ENCODE measurements around the gene DUSP16. TPM values are rescaled to one million over a fixed set of nuclear protein-coding genes. Genes with fewer than 3 reads are reported as not detected.
A peak's percentile ranks its signal among the peaks of the same experiment; 100 is the strongest.
"Not testable (repeated sequence)": the region's sequence is repeated elsewhere in the genome, so short reads cannot be mapped to it uniquely, and the experiment has no call there.

Gene DUSP16
- total RNA-seq, 4 donors from 2014 or later = 20.6 to 52.6 (median 45.7) TPM

DNA sequence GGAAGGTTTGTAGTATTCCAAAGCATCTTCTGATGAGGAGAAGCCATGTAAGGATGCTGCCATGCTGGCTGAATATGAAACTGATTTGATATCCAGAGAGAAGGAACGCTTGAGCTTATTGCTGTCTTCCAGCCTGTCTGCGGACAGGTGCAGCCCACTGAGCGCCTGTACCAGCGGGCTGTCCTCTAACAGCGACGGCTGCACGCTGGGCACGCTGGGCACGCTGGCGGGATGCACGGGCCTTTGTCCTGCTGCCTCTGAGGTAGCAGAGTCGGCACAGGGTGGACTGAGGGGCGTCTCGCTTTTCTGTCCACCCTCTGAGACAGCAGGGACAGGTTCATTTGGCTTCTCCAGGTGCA, 85.2 kb downstream of the DUSP16 start:
- DNase-seq = no peak
- H3K36me3 ChIP-seq = peaks cover 0 to 59% (median 0%) of the 10 kb centered on the region in 3 donors
- no peak overlapping the region for H3K4me3 ChIP-seq
- no peaks in the 10 kb centered on the region for H3K27me3 ChIP-seq
- H3K9me3 ChIP-seq = no peaks in the 10 kb centered on the region
- H3K4me1 ChIP-seq = no peaks in the 10 kb centered on the region
- TF ChIP-seq POLR2A (IDR thresholded peaks at IDR 0.05) = no peak
- TF ChIP-seq, protein P1, sequence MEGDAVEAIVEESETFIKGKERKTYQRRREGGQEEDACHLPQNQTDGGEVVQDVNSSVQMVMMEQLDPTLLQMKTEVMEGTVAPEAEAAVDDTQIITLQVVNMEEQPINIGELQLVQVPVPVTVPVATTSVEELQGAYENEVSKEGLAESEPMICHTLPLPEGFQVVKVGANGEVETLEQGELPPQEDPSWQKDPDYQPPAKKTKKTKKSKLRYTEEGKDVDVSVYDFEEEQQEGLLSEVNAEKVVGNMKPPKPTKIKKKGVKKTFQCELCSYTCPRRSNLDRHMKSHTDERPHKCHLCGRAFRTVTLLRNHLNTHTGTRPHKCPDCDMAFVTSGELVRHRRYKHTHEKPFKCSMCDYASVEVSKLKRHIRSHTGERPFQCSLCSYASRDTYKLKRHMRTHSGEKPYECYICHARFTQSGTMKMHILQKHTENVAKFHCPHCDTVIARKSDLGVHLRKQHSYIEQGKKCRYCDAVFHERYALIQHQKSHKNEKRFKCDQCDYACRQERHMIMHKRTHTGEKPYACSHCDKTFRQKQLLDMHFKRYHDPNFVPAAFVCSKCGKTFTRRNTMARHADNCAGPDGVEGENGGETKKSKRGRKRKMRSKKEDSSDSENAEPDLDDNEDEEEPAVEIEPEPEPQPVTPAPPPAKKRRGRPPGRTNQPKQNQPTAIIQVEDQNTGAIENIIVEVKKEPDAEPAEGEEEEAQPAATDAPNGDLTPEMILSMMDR (IDR thresholded peaks at IDR 0.05) = no peak
- no peak overlapping the region for H3K27ac ChIP-seq

DNA sequence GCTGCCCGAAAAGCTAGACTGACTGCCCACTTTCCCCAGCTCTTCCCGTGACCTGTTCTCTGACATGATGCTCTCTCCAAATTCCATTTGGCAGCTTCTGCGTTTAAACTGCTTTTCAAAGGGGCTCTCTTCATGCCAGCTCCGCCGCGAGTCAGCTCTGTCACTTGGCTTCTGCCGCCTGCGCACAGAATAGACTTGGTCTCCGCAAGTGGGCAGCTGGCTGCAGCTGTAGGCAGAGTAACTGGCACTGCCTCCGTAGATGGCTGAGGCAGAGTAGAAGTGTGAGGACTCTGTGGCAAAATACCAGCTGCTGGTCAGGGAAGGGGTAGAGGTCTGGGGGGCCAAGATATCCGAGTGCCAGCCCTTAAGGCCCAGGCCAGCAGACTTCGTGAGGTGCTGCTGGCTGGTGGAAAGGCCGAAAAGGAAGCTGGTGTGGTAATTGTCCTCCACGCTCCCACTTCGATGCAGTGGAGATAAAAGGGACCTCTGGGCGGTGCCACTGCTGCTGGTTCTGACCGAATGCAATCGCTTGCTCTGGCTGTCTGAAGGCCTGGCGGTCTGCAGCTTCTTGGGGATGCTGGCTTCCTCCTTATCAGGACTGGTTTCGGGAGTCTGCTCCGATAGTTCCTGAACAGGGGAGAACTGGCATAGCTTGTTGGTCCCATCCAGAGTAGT, 85.7 kb downstream of the DUSP16 start:
- Histone ChIP-seq H3K27me3 (no peaks in the 10 kb centered on the region), H3K4me1 (no peaks in the 10 kb centered on the region), H3K36me3 (peaks cover 0 to 56% (median 0%) of the 10 kb centered on the region in 3 donors), H3K27ac (no peak overlapping the region), H3K9me3 (no peaks in the 10 kb centered on the region), H3K4me3 (no peak overlapping the region)
- no peak for TF ChIP-seq POLR2A (IDR thresholded peaks at IDR 0.05)
- TF ChIP-seq, protein P1 (IDR thresholded peaks at IDR 0.05) = no peak
- DNase-seq = no peak

DNA sequence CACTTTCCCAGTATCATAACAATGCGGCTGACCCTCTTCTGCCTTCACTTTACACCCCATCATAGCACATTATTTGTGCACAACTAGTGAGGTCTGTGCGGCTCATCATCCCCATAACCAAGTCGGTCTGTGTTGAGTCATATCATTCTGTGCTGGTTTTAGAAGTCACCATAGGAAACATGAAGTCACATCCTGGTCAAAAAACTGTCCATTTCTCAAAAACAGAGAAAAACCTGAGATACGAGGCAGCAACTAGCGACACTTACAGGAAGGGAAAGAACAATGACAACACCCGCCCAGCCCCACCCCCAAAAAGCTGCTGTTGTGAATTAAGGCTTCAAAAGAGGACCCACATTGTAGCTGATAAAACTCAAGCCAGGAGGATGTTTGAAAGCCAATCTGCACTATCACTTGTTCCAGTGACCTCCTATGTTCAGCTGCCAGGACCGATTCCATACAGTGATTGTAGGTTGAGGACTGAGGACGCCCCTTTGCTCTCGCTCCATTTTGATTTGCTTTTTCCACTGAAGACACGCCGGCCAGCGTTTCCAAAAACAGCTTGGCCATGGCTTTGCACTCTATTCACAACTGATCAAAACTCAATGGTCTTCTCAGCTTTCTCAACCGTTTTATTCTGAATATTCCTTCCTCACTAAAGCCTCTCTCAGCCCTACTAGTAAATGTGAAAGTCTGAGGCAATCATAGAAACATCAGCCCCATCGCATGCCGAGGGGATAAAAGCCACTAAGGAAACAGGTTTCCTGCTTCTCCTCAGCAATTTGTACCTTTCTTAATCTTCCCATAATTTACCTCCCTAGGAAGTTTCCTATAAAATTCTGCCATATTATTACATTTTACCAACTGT, 87.5 kb downstream of the DUSP16 start:
- no peak overlapping the region for H3K4me3 ChIP-seq
- no peaks in the 10 kb centered on the region for H3K27me3 ChIP-seq
- H3K4me1 ChIP-seq = no peaks in the 10 kb centered on the region
- TF ChIP-seq, protein P1 (IDR thresholded peaks at IDR 0.05) = no peak
- peak in 1 of 2 donors; percentile 19 for TF ChIP-seq POLR2A (IDR thresholded peaks at IDR 0.05)
- H3K9me3 ChIP-seq = no peaks in the 10 kb centered on the region
- DNase-seq = peak in 1 of 3 donors; percentile 62
- H3K27ac ChIP-seq = peak overlapping the region; percentile 43 to 76 (median 64)
- H3K36me3 ChIP-seq = peaks cover 0 to 50% (median 0%) of the 10 kb centered on the region in 3 donors

DNA sequence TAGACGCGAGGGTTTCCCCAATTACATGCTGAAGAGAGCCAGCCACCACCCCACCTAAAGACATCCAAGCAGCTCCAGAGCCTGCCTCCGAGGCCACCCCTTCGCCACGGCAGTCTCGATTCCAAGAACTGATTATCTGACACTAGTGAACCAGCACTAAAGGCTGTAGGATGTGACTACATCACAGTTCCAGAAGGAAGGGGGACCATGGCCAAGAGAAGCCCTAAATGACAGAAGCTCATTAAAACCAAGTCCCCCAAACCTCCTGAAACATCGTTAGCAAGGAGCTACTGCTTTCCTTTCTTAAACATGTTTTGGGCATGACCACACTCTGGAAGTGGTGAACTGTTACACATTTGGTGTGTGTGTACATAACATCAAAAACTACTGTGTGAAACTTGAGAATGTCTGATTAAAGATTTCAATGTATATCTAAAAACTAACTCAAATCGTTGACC, 88.2 kb downstream of the DUSP16 start:
- no peaks in the 10 kb centered on the region for H3K9me3 ChIP-seq
- DNase-seq = no peak
- peaks cover 0 to 44% (median 0%) of the 10 kb centered on the region in 3 donors for H3K36me3 ChIP-seq
- peak overlapping the region; percentile 43 to 70 (median 55) for H3K27ac ChIP-seq
- H3K27me3 ChIP-seq = no peaks in the 10 kb centered on the region
- no peaks in the 10 kb centered on the region for H3K4me1 ChIP-seq
- H3K4me3 ChIP-seq = no peak overlapping the region
- TF ChIP-seq POLR2A (IDR thresholded peaks at IDR 0.05) = no peak
- TF ChIP-seq, protein P1 (IDR thresholded peaks at IDR 0.05) = no peak

DNA sequence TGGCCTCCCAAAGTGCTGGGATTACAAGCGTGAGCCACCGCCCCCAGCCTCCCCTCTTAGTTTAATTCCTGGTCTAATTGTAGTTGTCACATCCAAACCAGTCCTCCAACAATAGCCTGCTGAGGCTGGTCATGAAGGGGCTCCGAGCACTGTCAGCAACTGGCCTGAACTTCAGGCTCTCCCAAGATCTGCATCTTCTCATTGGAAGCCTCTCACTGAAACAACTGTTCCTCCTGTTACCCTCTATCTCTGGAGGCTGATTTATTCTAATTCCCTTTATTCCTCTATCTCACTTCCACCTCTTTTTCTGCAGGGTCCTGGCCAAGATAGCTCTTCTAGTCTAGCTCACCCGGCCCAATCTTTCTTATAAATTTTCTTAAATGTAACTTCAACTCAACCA, 89.4 kb downstream of the DUSP16 start:
- no peak for DNase-seq
- Histone ChIP-seq H3K36me3 (peaks cover 0 to 31% (median 0%) of the 10 kb centered on the region in 3 donors), H3K4me1 (no peaks in the 10 kb centered on the region), H3K9me3 (no peaks in the 10 kb centered on the region), H3K4me3 (no peak overlapping the region), H3K27ac (peak overlapping the region in 1 of 4 donors; percentile 53), H3K27me3 (no peaks in the 10 kb centered on the region)
- no peak for TF ChIP-seq POLR2A (IDR thresholded peaks at IDR 0.05)
- TF ChIP-seq, protein P1 (IDR thresholded peaks at IDR 0.05) = no peak

DNA sequence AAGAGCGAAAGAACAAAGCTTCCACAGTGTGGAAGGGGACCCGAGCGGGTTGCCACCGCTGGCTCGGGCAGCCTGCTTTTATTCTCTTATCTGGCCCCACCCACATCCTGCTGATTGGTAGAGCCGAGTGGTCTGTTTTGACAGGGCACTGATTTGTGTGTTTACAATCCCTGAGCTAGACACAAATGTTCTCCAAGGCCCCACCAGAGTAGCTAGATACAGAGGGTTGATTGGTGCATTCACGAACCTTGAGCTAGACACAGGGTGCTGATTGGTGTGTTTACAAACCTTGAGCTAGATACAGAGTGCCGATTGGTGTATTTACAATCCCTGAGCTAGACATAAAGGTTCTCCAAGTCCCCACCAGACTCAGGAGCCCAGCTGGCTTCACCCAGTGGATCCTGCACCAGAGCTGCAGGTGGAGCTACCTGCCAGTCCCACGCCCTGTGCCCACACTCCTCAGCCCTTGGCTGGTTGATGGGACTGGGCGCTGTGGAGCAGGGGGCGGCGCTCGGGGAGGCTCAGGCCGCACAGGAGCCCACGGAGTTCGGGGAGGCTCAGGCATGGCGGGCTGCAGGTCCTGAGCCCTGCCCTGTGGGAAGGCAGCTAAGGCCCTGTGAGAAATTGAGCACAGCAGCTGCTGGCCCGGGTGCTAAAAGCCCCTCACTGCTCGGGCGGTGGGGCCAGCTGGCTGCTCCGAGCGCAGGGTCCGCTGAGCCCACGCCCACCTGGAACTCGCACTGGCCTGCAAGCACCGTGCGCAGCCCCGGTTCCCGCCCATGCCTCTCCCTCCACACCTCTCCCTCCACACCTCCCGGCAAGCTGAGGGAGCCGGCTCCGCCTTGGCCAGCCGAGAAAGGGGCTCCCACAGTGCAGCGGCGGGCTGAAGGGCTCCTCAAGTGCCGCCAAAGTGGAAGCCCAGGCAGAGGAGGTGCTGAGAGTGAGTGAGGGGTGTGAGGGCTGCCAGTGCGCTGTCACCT, 90.4 kb downstream of the DUSP16 start:
- H3K4me1 ChIP-seq, H3K4me3 ChIP-seq, DNase-seq, H3K9me3 ChIP-seq, H3K27me3 ChIP-seq, H3K27ac ChIP-seq: not testable (repeated sequence)
- peaks cover 0 to 27% (median 0%) of the 10 kb centered on the region in 3 donors for H3K36me3 ChIP-seq
